AG04450 (cell line): ENCODE measurements around the gene FGF14. TPM values are rescaled to one million over a fixed set of nuclear protein-coding genes. Genes with fewer than 3 reads are reported as not detected.
A peak's percentile ranks its signal among the peaks of the same experiment; 100 is the strongest.

Experiments
- CTCF ChIA-PET: fragments of 300-600, 350-600 bp; formaldehyde crosslinking; extraction: SDS; loops from one replicate; lab custom pipeline; 2022; ENCODE audit warnings: antibody characterized with exemption, inconsistent platforms; lab: Charles Lee
- POLR2A ChIA-PET: fragments of 350-600 bp; formaldehyde crosslinking; extraction: SDS; loops from one replicate; lab custom pipeline; 2021; ENCODE audit warnings: antibody characterized with exemption, inconsistent platforms; lab: Yijun Ruan, JAX
- DNase-seq: peaks from one replicate; pipeline ENCODE4 v3.0.0-alpha.2; 2011; ENCODE audit warnings: low read depth, low spot score
- H3K27ac ChIP-seq: one replicate; pipeline ENCODE4 v1.5.1; 2012; ENCODE audit warnings: low read depth, low read length, control low read depth
- H3K27me3 ChIP-seq: one replicate; pipeline ENCODE4 v1.6.0; 2012; ENCODE audit warnings: low read length; ENCODE audit not compliant: control insufficient read depth, insufficient read depth
- H3K4me3 ChIP-seq: 2 replicates; pipeline ENCODE4 v1.5.1; 2011; ENCODE audit warnings: mild to moderate bottlenecking, low read depth, low read length, control low read depth
- H3K9me3 ChIP-seq: 2 replicates; pipeline ENCODE4 v1.5.1; 2012; ENCODE audit warnings: low read length; ENCODE audit not compliant: control insufficient read depth, insufficient read depth
- CTCF ChIP-seq: IDR thresholded peaks from 2 replicates; pipeline ENCODE4 v1.5.1; 2011; ENCODE audit warnings: low read depth, low read length, control low read depth, inconsistent platforms
- polyA minus RNA-seq: library from RNA; depleted of rRNA, polyadenylated mRNA; stranded (reverse); fragments of >200 nt; gene quantifications from 2 replicates; pipeline ENCODE4 v1.2.3, GENCODE V29; 2011; rRNA and poly(A)+ RNA removed
- polyA plus RNA-seq: library from polyadenylated mRNA; depleted of rRNA; stranded (reverse); fragments of >200 nt; gene quantifications from 2 replicates; pipeline ENCODE4 v1.2.3, GENCODE V29; 2011; rRNA removed

Gene FGF14
- 0.01 TPM in 1 of 2 replicates, not detected in the other for polyA plus RNA-seq
- 0.17 TPM in 1 of 2 replicates, not detected in the other for polyA minus RNA-seq

- H3K9me3 ChIP-seq: no peaks in the 10 kb centered on the region; the same call in 1 of the 2 replicates
- ChIA-PET CTCF (no interaction called here), POLR2A (no interaction called here)
- H3K4me3 ChIP-seq: peak within 1 kb of the TSS; percentile 40
- TF ChIP-seq CTCF: no peak
- no peak within 1 kb of the TSS for H3K27ac ChIP-seq
- no peak for DNase-seq
- H3K27me3 ChIP-seq: peaks cover 27% of the 10 kb centered on the region
Measured at GRCh38 chr13:102401766-102402165, at the start of gene FGF14. Gene FGF14, minus strand, starts transcription at chr13:102402048.

- H3K27ac ChIP-seq: no peak overlapping the region
- H3K27me3 ChIP-seq: no peaks in the 10 kb centered on the region
- no peak for TF ChIP-seq CTCF
- ChIA-PET POLR2A (no interaction called here), CTCF (no interaction called here)
- no peaks in the 10 kb centered on the region for H3K9me3 ChIP-seq
- no peak overlapping the region for H3K4me3 ChIP-seq
- no peak for DNase-seq
Measured at GRCh38 chr13:102443249-102443648, 41.4 kb upstream of the FGF14 start.

GRCh38 chr13:102441085-102441484 lies 39.2 kb upstream of the FGF14 start:
- ChIA-PET CTCF (no interaction called here), POLR2A (no interaction called here)
- no peak for TF ChIP-seq CTCF
- Histone ChIP-seq H3K27ac (no peak overlapping the region), H3K9me3 (no peaks in the 10 kb centered on the region), H3K4me3 (no peak overlapping the region), H3K27me3 (no peaks in the 10 kb centered on the region)
- DNase-seq: no peak

GRCh38 chr13:102440259-102440936 lies 38.5 kb upstream of the FGF14 start:
- no peak for DNase-seq
- TF ChIP-seq CTCF: no peak
- H3K27ac ChIP-seq: no peak overlapping the region
- POLR2A ChIA-PET: no interaction called here
- H3K27me3 ChIP-seq: no peaks in the 10 kb centered on the region
- H3K9me3 ChIP-seq: no peaks in the 10 kb centered on the region
- CTCF ChIA-PET: no interaction called here
- H3K4me3 ChIP-seq: no peak overlapping the region

GRCh38 chr13:102422690-102423089 lies 20.8 kb upstream of the FGF14 start:
- no peak for DNase-seq
- ChIA-PET CTCF (no interaction called here), POLR2A (no interaction called here)
- Histone ChIP-seq H3K27me3 (no peaks in the 10 kb centered on the region), H3K27ac (no peak overlapping the region), H3K9me3 (no peaks in the 10 kb centered on the region), H3K4me3 (no peak overlapping the region)
- TF ChIP-seq CTCF: no peak
